ENCODE data around the gene CAV1.

The CAV1 gene

DNA sequence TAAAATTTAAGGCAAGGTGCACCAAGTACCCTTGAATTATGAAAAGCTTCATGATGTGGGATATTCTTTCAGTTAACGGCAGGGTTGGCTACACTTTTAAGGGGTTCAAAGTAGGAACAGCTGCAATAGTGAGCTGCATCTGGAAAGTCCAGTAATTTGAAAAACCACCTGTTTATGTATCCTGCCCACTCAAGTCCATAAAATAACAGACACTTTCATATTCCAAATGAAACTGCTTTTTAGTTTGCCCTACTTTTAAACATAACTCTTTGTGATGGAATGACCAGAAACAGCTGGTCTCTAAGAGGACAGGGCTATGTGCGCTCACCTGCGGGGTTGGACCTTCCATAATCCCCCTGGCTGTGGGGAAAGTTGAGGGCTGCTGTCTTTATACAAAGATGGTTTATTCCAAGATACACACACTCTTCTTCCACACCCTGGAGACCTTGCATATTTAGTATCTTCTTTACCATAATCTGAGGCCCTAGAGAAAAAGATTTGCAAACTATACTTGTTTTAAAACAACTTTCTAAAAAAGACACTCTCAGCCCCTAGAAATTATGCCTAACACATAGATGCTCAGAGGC lies 7.4 kb downstream of the CAV1 start:
- DNase-seq: no peak

DNA sequence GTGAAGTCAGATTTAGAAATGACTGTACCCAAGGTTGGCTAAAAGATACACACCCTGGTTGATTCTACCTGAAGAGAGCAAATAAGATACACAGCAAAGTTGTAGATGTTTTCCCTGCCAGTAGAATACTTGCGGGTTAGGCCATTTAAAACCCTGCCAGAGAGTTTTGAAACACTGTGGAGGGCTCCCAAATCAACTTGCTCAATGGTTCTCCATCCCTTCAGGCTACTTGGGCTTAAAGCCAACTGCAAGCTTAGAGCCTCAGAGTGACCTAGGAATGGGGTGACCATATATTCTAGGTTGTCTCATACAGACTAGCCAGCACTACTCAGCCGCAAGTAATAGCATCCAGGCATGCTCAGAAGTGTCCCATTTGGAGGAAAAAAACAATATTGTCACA lies 10.0 kb downstream of the CAV1 start:
- DNase-seq: no peak

DNA sequence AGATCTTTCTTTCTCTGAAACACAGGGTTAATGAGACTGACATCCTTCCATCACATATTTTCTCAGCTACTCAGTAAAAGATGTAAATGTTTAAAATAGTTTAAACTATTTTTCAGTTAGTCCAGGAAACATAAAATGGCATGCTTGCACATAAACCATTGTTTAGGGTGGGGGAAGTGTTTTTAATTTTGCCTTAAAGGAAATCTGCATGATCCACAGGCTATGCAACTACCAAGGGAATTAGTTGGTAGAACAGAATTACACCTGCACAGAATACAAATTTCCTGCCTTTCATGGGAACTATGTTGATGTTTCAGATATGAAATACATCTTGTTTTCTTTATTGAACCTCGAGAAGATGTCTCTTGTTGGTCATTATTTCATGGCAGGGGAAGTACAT lies 10.6 kb downstream of the CAV1 start:
- no peak for DNase-seq

DNA sequence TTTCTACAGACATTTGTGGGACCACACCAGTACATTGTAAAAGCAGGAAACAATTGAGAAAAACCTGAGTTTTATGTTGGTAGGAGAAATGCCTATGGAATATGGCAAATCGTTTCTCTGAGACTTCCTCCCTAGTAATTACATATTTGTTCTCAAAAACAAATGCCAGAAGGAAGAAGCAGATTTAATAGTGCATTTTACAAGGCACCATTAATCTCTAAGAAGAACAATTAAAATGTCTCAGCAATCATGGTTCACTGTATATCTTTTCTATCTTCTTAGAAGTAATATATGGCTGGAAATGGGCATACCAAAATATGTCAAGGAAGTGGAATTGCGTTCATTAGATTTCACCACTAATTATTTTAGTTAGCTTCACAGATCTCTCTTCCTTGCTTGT lies 13.3 kb downstream of the CAV1 start:
- DNase-seq: no peak

DNA sequence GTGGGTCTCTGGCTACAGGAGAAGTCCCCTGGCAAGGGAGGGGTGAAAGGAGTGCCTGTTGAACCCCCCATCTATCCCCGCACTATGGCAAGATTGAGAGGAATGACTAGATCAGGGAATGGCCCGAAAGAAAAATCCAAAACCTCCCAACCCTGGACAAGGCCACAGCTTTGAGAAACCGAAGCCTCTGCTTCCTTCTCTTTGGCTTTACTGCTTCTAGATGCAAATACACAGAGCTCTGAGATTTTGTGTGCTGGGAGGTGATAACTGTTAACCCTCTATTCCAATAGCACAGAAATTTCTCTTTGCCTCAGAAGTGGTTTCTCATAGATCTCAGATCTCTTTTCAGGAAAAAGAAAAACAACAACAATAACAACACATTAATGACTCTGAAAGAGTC lies 15.0 kb downstream of the CAV1 start:
- no peak for DNase-seq

DNA sequence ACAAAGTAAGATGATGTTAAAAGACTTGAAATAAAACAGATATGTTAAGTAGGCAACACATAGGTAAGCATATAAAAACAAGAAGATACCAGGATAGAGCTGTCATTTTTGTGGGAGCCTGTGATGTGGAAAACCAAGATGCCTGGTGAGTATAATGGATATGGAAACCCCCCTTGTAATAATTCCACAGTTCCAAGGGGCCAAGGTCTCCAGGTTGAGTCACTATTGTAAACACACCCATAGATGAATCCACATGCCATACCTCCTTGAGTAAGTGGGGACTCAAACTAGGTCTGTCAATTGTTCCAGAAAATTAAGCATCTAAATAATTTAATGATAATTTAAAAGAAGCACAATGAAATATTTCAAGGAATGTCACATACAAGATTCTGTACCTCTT lies 15.9 kb downstream of the CAV1 start:
- no peak for DNase-seq

DNA sequence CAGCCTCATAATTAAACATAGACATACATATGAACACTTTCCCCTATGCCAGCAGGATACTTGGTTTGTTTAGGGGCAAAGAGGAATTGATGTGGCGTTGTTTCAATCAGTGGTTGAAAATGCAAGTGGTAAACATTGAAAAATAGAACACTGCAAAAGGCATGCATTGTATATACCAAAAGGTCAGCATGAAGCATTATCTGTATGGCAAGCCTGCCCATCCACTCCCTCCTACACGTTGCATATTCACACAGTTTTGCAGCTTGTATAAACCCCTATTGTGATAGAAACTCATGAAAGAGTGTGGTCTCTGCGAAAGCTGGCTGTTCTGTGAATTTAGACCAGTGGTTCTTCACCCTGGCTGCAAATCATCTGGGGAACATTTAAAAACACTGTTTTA lies 17.1 kb downstream of the CAV1 start:
- DNase-seq: no peak

DNA sequence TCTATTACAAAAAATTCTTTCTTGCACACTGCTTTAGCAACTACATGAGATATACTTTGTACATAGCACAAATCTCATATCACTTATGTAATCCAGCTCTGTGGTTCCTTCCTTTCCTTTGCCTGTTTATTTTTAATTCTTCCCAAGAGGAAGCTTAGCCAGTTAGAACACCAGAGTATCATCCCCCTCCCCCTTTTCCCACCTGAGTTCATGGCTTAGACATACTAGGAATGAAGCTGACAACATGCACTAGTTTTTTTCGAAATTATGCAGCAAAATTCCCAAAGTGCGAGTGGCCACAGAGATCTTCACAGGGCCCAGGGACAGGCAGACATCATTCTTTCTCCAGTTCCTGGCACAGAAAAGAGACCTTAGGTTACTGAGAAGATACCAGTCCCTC lies 17.8 kb downstream of the CAV1 start:
- no peak for DNase-seq

DNA sequence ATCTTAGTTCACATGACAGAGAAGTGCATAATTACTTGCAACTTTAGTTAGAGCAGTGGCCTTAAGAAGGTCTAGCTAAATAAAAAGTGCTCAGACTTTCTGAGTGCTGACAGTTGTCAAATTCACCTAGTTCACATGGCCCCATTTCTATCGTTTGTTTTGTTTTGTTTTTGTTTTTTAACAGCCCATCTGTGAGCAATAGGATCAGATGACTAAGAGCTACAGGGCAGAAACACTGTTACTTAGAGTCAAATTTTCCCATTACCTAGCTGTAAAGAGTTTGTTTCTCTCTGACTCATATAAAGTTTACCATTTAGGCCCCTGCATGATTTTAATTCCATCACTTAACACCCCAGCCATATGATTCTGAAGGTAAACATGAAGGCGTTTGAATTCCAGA lies 18.8 kb downstream of the CAV1 start:
- DNase-seq: no peak

DNA sequence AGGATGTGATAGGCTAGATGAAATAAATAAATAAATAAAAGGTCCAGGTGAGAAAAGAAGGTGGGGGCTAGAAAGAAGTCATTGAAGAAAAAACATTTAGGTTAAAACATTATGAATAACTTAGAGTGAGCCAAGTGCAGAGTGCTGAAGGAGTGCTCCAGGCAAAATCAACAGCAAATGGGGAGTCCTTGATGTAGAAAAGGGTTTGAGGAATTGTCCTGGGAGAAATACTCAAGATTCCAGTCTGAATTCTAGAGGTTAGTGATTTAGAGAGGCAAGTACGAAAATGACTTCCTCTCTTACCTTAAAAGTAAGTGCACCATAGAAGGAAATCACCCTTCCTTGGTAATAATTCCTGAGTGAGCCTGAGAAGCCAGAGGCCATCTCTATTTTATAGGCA lies 19.7 kb downstream of the CAV1 start:
- no peak for DNase-seq

DNA sequence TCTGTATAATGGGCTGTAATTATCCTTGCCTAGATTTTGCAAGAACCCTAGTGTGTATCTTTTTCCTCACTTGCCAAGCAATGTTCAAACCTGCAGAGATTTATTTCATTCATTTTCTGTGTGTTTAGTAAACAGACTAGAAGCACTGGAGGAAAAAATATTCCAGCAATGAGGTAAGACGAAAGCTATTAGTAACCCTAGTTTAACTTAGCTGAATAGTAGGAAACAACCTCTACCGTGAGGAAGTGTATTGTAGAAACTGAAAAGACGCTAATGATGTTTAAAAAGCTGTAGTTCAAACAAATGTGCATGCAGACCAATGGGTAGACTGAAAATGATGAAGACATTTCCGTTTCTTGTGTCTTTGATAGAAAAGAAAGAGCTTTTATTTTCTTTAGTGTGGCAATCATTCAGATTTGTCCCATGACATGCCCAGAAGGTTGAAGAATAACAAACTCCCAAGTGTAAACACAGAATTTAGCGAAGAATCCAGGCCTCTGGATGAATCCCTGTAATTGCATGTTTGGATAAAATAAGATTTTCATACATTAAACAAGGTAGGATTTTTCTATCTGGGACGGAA lies 20.7 kb downstream of the CAV1 start:
- no peak for DNase-seq

DNA sequence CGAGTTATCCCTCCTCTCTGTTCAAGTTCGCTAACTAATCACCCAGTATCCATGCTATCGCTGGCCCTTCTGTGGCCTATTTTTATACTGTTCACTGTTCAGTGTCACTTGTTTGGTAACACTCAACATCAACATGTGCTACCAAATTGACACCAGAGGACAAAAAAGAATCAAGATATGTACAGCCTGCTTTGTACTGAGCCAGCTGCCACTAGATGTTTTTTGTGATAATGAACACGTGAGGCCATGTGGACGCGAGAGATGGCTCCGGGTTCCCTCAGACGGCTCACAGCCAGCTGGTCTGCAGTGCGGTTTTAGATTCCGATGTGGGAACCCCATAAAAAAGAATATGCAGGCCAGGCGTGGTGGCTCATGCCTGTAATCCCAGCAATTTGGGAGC lies 21.2 kb downstream of the CAV1 start:
- DNase-seq: no peak

DNA sequence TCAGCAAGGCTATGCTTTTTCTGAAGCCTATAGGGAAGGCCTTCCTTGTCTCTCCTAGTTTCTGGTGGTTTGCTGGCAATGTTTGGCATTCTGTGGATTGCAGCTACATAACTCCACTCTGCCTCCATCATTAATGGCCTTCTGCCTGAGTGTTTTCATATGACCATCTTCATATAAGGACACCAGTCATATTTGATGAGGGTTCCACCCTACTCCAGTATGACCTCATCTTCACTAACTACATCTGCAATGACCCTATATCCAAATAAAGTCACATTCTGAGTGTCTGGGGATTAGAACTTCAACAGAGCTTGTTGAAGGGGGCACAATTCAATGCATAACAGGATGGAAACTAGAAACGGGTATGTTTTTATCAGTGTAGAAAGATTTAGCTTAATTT lies 22.1 kb downstream of the CAV1 start:
- no peak for DNase-seq

DNA sequence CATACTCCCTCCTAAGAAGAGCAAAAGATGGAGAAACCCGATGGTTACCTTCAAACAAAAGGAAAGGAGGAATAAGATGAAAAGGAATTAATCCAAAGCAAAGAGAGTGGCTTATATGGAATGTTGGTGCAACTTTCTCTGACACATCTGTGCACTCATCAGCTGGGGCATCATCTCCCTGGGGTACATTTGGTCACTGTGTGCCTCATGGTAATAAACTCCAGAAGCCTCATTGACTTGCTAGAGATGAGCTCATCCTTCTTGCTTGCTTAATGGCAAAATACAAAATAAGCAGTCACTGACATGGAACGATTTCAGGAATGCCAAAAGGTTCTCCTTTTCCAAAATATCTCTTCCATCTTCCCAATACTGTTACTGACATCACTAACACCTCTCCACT lies 22.5 kb downstream of the CAV1 start:
- DNase-seq: no peak

DNA sequence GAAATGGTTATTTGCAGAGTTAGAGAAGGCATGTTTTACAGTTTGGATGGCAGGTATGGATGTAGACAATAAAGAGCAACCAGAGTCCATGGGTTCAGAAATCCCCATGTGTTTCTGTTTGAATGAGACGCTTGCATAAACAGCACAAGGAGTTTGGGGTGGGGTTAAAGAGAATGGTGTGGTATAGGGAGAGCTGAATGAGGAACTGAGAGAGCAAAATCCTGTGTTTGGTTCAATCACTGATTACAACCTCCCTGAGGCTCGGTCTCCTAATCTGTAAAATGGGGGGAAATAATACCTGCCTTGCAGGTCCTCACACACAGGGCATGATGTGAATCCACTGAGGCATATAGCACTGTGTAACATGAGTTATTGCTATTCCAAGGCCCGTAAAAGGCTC lies 23.7 kb downstream of the CAV1 start:
- DNase-seq: no peak

DNA sequence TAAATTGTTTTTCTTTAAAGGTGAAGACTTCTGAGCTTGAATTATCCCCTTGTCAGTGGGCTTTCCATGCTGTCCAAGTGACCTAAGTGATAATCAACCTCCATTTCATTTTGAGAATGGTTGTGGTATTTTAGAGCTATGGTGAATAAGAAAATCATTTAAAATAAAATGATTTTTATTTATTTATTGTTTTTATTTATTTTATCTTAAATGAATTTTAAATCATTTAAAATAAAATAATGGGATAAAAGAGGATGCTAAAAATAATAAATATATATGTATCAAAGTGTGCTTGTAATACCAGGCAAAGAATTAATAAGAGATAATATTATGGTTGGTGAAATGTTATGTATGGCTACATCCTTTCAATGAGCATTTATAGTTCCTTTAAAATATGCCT lies 24.5 kb downstream of the CAV1 start:
- no peak for DNase-seq

DNA sequence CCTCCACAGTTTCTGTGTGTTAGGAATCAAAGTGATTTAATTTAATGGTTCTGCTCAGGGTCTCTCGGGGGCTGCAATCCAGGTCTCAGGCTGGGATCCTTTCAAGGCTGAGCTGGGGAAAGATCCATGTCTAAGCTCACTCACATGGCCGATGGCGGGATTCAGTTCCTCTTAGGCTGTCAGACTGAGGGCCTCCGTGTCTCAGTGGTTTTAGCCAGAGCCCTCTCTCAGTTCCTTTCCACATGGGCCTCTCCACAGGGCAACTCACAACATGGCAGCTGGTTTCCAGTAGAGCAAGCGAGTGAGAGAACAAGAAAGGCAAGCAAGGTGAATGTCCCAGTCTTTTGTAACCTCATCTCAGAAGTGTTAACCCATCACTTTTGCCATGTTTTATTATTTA lies 26.9 kb downstream of the CAV1 start:
- no peak for DNase-seq

DNA sequence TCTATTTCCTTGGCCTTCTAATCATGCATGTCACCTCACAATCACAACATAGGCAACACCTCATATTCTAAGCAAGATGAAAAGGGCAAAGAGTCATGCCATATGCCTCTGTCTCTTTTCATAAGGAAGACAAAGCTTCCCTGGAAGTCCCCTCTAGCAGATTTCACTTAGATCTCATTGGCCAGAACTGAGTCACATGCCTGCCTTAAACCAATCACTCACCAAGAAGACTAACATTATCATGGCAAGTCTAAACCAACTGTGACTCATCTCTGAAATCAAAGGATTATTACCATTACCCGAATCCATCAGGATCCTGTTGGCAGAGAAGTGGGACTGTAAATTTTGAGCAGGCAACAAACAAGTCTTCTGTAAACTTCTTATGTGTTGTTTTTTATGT lies 27.8 kb downstream of the CAV1 start:
- DNase-seq: no peak

DNA sequence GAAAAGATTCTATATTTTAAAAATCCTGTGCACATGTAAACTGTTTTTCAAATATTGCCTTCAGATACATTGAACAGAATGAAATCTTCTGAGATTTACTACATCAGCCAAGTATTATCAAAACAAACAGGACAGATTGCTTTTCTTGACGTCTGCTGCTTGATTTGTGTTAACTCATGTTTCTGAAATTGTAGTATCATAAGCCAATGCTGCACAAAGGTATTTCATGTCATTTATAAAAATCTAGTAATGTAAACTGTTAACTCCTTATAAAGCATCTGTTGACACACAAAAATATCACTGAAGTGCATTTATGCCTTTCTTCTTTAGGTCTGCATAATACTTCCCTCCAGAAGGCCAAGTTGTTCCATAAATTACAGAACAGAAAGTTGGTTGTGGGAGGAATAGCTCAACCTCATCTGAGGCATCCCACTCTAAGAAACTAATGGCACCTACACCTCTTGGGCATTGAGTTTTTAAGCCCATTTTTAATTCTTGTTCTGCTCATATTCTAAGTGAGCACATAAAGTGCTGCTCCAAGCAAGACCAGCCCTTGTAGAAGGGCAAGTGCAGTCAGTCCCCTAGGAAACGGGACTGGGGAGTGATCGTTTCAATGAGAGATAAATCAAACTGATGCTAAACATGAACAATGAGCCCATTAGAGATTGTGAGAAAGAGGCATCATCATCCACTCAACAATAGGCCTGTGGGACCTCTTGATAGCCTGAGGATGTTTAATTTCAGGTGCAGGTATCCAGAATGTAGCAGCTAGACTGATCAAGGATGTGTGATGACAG lies 28.5 kb downstream of the CAV1 start:
- no peak for DNase-seq

DNA sequence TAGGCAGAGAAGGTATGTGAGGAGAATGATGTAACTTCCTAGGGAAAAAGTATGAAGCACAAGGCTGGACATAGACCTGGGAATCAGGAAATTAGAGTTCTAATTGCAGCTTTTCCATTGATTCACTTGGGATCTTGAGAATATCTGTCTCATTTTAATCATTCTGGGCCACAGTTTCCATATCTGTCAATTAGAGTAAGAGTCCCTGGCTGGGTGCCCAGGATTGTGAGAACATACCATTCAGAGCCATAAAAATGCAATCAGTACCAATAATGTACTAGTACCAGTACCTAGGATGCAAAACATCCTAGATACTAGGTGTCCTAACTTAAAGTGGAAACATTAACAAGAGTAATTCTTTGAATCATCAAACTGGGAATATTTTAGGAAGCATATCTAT lies 29.6 kb downstream of the CAV1 start:
- DNase-seq: no peak

DNA sequence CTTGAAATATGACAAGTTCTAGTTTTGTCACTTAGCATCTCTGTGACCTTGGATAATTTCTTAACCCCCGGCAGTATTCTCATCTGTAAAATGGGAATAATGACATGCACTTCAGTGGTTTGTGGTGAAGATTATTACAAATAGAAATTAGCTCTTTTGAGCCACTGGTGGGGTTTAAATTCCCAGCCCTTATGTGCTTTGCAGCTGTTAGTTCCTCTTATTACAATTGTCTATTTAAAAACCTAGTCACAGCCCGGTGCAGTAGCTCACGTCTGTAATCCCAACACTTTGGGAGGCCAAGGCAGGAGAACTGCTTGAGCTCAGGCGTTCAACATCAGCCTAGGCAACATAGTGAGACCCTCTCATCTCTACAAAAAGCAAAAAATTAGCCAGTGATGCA lies 30.1 kb downstream of the CAV1 start:
- no peak for DNase-seq

DNA sequence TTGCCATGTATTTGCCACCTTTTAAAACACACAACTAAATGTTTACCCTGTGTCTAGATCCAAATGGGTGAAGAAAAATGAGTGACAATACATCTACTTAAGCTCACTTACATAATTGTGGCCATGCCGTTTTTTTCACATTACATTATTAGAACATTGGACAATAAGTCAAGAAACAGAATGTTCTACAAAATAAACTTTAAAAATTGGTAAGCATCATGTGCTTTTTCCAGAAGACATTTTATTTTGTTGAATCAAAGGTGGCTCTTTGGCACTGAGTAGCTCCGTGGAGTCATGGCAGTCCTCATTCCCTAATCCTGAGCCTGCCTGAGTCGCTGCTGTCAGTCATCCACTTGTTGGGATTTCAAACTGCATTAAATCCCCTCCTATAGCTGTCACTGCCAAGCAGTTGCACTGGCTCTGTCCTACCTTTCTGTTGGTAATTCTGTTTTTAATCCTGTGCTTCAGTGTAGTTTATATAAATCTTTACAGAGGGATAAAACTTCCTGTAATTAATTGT lies 32.3 kb downstream of the CAV1 start:
- no peak for DNase-seq

DNA sequence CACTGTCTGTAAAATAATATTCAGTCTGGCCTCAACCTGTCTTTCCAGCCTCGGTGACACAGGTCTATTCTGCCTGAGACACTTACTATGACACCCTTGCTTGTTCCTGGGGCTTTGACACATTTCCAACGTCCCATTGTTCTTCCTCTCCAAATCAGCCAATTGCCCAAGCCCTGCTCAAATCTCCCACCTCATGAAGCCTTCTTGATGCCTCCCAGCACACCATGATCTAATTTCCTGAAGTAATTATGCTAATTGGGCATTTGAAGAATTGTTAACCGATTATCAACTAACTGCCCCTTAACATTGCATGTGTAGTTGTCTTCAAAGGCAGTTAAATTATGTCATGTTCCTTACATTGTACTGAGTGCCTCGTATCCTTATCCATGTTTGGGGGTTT lies 33.1 kb downstream of the CAV1 start:
- DNase-seq: no peak

Data from NCI-H510A (cell line).